ENCODE results near the gene RUNDC1. TPM values are rescaled to one million over a fixed set of nuclear protein-coding genes. Genes with fewer than 3 reads are reported as not detected.

RUNDC1 gene
- total RNA-seq, 4 donors from 2014 or later, result 10.8 to 18.3 (median 13.1) TPM

DNA sequence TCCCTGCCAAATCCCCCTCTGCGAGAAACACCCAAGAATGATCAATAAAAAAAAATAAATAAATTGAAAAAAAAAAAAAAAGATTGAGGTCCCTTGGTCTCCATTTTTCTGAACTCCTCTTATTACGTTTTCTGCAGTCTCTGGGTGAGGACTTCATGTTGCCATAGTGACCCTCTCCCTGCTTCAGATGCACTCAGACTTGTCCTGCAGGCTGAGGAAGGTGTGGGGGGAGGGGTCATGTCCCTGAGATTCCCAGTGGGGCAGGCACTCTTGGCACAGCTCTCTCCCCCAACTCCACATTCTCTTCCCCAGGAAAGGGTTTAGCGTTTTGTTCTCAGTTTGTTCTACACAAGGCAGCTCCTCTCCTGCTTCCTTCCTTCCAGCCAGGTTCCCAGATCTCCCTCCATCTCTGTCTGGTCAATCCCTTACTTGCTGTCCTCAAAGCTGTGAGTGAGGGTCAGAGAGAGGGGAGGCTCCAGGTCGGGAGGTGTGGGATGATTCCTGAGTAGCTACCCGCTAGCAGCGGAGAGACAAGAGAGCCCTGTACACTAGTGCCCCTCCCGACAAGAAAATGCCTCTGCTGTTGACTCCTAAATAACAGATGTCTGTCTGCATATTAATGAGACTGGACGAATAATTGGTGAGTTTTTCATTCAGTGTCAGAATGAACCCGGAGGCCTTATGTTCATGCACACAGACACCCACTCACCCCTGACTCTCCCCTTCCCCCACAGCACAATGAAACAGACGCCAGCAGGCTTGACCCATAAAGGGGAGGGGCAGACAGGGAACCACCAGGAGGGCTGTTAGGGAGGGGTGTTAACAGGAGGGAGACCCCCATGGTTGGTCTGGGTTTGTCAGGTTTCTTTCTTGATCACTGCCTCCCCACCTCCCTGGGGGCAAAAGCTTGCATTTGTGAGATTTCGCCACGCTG lies 53.9 kb downstream of the RUNDC1 start:
- Histone ChIP-seq H3K4me1 (no peaks in the 10 kb centered on the region), H3K36me3 (no peaks in the 10 kb centered on the region), H3K27me3 (no peaks in the 10 kb centered on the region), H3K27ac (no peak overlapping the region), H3K9me3 (no peaks in the 10 kb centered on the region), H3K4me3 (no peak overlapping the region)
- intact Hi-C loops (cut with DNase I; ENCODE audit: low total_unique reads), result no loop called here
- DNase-seq, result no peak
- TF ChIP-seq, protein P1, sequence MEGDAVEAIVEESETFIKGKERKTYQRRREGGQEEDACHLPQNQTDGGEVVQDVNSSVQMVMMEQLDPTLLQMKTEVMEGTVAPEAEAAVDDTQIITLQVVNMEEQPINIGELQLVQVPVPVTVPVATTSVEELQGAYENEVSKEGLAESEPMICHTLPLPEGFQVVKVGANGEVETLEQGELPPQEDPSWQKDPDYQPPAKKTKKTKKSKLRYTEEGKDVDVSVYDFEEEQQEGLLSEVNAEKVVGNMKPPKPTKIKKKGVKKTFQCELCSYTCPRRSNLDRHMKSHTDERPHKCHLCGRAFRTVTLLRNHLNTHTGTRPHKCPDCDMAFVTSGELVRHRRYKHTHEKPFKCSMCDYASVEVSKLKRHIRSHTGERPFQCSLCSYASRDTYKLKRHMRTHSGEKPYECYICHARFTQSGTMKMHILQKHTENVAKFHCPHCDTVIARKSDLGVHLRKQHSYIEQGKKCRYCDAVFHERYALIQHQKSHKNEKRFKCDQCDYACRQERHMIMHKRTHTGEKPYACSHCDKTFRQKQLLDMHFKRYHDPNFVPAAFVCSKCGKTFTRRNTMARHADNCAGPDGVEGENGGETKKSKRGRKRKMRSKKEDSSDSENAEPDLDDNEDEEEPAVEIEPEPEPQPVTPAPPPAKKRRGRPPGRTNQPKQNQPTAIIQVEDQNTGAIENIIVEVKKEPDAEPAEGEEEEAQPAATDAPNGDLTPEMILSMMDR (IDR thresholded peaks at IDR 0.05), result no peak
- TF ChIP-seq POLR2A (IDR thresholded peaks at IDR 0.05), result no peak

DNA sequence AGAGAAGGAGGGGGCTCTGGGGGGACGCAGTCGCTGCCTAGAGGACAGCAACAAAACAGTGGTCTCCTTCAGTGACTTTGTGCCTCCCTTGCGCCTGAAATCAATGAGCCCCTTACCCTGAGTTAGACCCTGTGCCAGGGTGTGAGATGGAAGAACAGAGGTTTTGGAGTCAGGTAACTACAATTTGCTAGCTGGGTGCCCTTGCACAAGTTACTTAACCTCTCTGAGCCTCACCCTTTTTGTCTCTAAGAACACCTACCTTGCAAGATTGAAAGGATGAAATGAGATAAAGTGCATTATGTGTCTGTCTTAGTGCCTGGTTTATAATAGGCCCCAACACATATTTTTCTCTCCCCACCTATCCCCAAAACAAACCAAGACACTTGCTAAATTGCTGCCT lies 54.5 kb downstream of the RUNDC1 start:
- H3K36me3 ChIP-seq, result no peaks in the 10 kb centered on the region
- no peak for TF ChIP-seq POLR2A (IDR thresholded peaks at IDR 0.05)
- TF ChIP-seq, protein P1 (IDR thresholded peaks at IDR 0.05), result no peak
- H3K27ac ChIP-seq, result no peak overlapping the region
- intact Hi-C loops (cut with DNase I; ENCODE audit: low total_unique reads), result no loop called here
- H3K27me3 ChIP-seq, result no peaks in the 10 kb centered on the region
- no peaks in the 10 kb centered on the region for H3K4me1 ChIP-seq
- H3K4me3 ChIP-seq, result no peak overlapping the region
- no peak for DNase-seq
- H3K9me3 ChIP-seq, result no peaks in the 10 kb centered on the region

DNA sequence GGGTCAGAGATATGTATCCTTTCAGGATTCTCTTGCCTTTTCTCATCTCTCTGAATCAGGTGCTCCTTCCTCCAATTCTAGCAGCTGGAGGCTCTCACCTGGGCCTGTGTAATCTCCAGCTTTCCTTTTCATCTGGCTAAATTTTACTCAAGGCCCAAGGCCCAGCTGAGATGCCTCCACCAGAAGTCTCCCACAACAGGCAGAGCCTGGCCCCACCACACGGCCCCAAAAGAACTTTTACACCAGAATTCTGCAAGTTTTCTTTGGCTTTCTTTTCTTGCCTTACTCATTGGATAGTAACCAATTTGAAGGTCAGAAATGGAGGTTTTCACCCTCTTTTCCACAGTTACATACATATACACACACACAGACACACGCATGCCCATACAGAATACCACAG lies 59.3 kb downstream of the RUNDC1 start:
- intact Hi-C loops (cut with DNase I; ENCODE audit: low total_unique reads), result no loop called here
- no peaks in the 10 kb centered on the region for H3K36me3 ChIP-seq
- no peak overlapping the region for H3K27ac ChIP-seq
- H3K9me3 ChIP-seq, result no peaks in the 10 kb centered on the region
- H3K4me3 ChIP-seq, result no peak overlapping the region
- DNase-seq, result no peak
- H3K27me3 ChIP-seq, result no peaks in the 10 kb centered on the region
- H3K4me1 ChIP-seq, result no peaks in the 10 kb centered on the region
- TF ChIP-seq, protein P1 (IDR thresholded peaks at IDR 0.05), result no peak
- TF ChIP-seq POLR2A (IDR thresholded peaks at IDR 0.05), result no peak

DNA sequence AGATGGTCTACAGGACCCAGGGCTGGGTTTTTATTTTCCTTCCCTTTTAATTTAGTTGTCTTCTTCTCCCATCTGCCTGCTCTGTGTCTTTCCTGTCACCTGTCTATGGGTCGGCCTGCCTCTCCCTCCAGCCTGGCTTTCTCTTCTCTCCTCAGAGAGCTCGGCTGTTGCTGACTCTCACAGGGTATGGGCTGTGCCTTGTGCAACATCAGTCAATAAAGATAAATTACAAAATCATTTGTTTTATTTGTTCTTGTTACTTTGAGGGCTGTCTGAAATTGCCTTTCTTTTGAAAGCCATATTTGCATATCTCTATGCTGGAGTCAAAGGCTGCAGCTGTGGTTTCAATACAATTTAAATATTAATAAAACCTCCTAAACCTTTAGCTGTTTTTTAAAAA lies 60.3 kb downstream of the RUNDC1 start:
- H3K27me3 ChIP-seq, result no peaks in the 10 kb centered on the region
- no peaks in the 10 kb centered on the region for H3K9me3 ChIP-seq
- intact Hi-C loops (cut with DNase I; ENCODE audit: low total_unique reads), result no loop called here
- no peak overlapping the region for H3K4me3 ChIP-seq
- no peaks in the 10 kb centered on the region for H3K36me3 ChIP-seq
- TF ChIP-seq POLR2A (IDR thresholded peaks at IDR 0.05), result no peak
- TF ChIP-seq, protein P1 (IDR thresholded peaks at IDR 0.05), result no peak
- DNase-seq, result no peak
- H3K4me1 ChIP-seq, result no peaks in the 10 kb centered on the region
- no peak overlapping the region for H3K27ac ChIP-seq

DNA sequence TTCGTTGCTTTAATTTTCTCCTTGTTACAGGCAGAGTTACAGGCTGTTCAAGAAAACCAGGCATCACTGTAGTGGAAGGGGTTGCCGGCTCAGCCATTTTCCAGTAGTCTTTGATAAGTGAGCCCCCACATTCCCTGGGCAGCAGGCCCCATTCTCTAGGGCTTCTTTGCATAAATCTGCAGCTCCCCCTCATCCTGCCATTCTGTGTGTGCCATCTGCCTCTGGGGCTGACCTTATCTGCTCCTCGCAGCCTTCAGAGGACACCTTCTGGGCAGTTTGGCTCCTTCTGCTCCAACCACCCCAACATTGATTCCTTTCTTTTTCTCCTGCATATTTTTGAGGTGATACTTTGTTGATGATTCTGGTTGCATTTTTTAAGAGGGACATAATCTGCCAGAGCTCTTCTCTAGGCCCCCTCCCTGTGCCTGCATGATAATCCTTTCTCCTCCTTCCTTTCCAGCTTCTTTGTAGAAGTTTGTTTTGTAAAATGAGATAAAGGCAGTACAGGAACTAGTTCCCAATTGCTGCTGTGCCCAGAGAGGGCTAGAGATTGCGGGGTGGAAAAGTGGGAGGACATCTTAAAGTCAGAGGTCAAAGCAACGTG lies 61.8 kb downstream of the RUNDC1 start:
- no peaks in the 10 kb centered on the region for H3K27me3 ChIP-seq
- no peaks in the 10 kb centered on the region for H3K4me1 ChIP-seq
- H3K27ac ChIP-seq, result peak overlapping the region in 1 of 2 donors; percentile 26
- intact Hi-C loops (cut with DNase I; ENCODE audit: low total_unique reads), result no loop called here
- H3K36me3 ChIP-seq, result no peaks in the 10 kb centered on the region
- H3K9me3 ChIP-seq, result no peaks in the 10 kb centered on the region
- no peak for DNase-seq
- no peak for TF ChIP-seq POLR2A (IDR thresholded peaks at IDR 0.05)
- no peak overlapping the region for H3K4me3 ChIP-seq

Small RNA genes within 50 kb of the gene (small RNA-seq; reads per million reads assigned to genes)
- gene AARSD1 (not detected), gene RF00561 (not detected)

Other genes with a start within 250 kb of the RUNDC1 start
- gene EZH1, start 235.5 kb upstream of the RUNDC1 start, total RNA-seq, result 10 to 100 TPM; 31.5 to 89.5 (median 44.5) TPM
- gene RAMP2, start 219.3 kb upstream of the RUNDC1 start, total RNA-seq, result 10 to 100 TPM; 13.7 to 52.2 (median 29.2) TPM
- 10 to 100 TPM; 36.8 to 70.7 (median 51.7) TPM for gene VPS25, start 207.1 kb upstream of the RUNDC1 start, total RNA-seq
- gene WNK4, start 200.0 kb upstream of the RUNDC1 start, total RNA-seq, result 1 to 10 TPM in 1 of 4 donors, under 1 TPM in 2, not detected in 1; under 0.01 to 1.7 (median 0.34) TPM
- gene COA3, start 181.9 kb upstream of the RUNDC1 start, total RNA-seq, result 100 to 1,000 TPM in 1 of 4 donors, 10 to 100 TPM in 3; 40.9 to 100 (median 51.8) TPM
- 1 to 10 TPM in 1 of 4 donors, under 1 TPM in 1, not detected in 2; 0.69 to 1.2 TPM for gene CNTD1, start 181.7 kb upstream of the RUNDC1 start, total RNA-seq
- gene BECN1, start 156.3 kb upstream of the RUNDC1 start, total RNA-seq, result 100 to 1,000 TPM in 1 of 4 donors, 10 to 100 TPM in 3; 42.6 to 108 (median 72.6) TPM
- 10 to 100 TPM in 3 of 4 donors, 1 to 10 TPM in 1; 9.7 to 74.3 (median 46.0) TPM for gene PSME3, start 147.2 kb upstream of the RUNDC1 start, total RNA-seq
- 1 to 10 TPM in 3 of 4 donors, not detected in 1; 1.3 to 5.3 (median 3.0) TPM for gene AOC2, start 136.0 kb upstream of the RUNDC1 start, total RNA-seq
- 10 to 100 TPM; 11.8 to 86.2 (median 15.5) TPM for gene AOC3, start 129.4 kb upstream of the RUNDC1 start, total RNA-seq
- gene G6PC1, start 79.8 kb upstream of the RUNDC1 start, total RNA-seq, result not detected
- 10 to 100 TPM in 3 of 4 donors, 1 to 10 TPM in 1; 5.6 to 69.9 (median 32.6) TPM for gene AARSD1, start 16.1 kb upstream of the RUNDC1 start, total RNA-seq
- gene PTGES3L, start 485 bp upstream of the RUNDC1 start, total RNA-seq, result 1 to 10 TPM in 2 of 4 donors, under 1 TPM in 1, not detected in 1; 0.51 to 3.7 (median 1.2) TPM
- 1,000 to 10,000 TPM in 3 of 4 donors, 100 to 1,000 TPM in 1; 635 to 7,543 (median 1,847) TPM for gene RPL27, start 17.9 kb downstream of the RUNDC1 start, total RNA-seq
- gene IFI35, start 26.2 kb downstream of the RUNDC1 start, total RNA-seq, result 10 to 100 TPM in 2 of 4 donors, 1 to 10 TPM in 2; 5.9 to 31.4 (median 10.0) TPM
- 100 to 1,000 TPM in 3 of 4 donors, 10 to 100 TPM in 1; 59.5 to 187 (median 152) TPM for gene VAT1, start 41.8 kb downstream of the RUNDC1 start, total RNA-seq
- 10 to 100 TPM in 1 of 4 donors, 1 to 10 TPM in 2, under 1 TPM in 1; 0.88 to 14.0 (median 3.5) TPM for gene RND2, start 44.7 kb downstream of the RUNDC1 start, total RNA-seq
- 10 to 100 TPM in 2 of 4 donors, 1 to 10 TPM in 2; 1.2 to 30.7 (median 15.4) TPM for gene BRCA1, start 144.8 kb downstream of the RUNDC1 start, total RNA-seq
- gene NBR1, start 190.6 kb downstream of the RUNDC1 start, total RNA-seq, result 100 to 1,000 TPM in 1 of 4 donors, 10 to 100 TPM in 3; 30.0 to 126 (median 67.2) TPM
- 10 to 100 TPM in 2 of 4 donors, 1 to 10 TPM in 2; 2.3 to 20.7 (median 11.9) TPM for gene TMEM106A, start 231.3 kb downstream of the RUNDC1 start, total RNA-seq
- not detected for gene CCDC200, start 248.1 kb downstream of the RUNDC1 start, total RNA-seq

Measured in uterus (tissue), 4 donors.